GM12872 (cell line): ENCODE results near the gene SRSF7.

Experiments used
- TF ChIP-seq, protein P1 (sequence below): IDR thresholded peaks from 3 replicates; pipeline ENCODE4 v1.5.1; 2011; ENCODE audit warnings: low read depth, mild to moderate bottlenecking, low read length, moderate library complexity; ENCODE audit not compliant: insufficient read depth

The SRSF7 gene

DNA sequence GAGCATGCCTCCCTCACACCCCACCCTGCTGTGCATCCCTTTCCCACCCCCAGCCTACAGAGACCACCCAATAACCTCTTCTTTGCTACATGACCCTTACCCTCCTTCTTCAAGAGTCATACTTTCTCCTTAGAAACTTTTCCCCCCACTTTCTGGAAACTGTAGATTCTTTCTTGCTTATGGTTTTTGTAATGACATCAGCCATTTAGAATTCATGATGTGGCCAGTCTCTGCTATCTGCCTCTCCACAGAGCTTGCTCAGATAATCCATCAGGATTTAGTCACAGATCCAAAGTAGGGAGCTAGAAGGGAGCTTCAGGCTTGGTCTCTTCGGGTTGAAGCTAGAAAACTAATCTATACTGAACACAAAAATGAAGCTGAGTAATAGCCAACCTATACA, 48.7 kb downstream of the SRSF7 start:
- TF ChIP-seq, protein P1, sequence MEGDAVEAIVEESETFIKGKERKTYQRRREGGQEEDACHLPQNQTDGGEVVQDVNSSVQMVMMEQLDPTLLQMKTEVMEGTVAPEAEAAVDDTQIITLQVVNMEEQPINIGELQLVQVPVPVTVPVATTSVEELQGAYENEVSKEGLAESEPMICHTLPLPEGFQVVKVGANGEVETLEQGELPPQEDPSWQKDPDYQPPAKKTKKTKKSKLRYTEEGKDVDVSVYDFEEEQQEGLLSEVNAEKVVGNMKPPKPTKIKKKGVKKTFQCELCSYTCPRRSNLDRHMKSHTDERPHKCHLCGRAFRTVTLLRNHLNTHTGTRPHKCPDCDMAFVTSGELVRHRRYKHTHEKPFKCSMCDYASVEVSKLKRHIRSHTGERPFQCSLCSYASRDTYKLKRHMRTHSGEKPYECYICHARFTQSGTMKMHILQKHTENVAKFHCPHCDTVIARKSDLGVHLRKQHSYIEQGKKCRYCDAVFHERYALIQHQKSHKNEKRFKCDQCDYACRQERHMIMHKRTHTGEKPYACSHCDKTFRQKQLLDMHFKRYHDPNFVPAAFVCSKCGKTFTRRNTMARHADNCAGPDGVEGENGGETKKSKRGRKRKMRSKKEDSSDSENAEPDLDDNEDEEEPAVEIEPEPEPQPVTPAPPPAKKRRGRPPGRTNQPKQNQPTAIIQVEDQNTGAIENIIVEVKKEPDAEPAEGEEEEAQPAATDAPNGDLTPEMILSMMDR, result no peak

DNA sequence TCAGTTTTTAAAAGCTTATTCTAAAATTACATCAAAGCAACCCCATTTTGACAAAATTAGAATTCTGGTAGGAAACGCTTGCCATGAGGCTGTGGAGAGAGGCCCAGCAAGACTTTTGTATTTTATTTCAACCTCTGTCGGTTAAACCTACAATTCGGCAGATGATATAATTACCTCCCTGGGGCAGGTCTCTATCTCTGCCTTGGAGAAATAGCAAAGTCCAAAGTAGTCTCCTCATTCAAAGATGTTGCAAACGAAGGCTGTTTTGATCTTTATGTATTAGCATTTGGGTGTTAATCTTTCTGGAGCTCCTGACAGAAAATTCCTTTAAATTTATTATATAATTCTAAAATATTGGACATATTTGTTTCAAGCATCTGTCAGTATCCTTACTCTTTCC, 49.6 kb downstream of the SRSF7 start:
- TF ChIP-seq, protein P1, result no peak

DNA sequence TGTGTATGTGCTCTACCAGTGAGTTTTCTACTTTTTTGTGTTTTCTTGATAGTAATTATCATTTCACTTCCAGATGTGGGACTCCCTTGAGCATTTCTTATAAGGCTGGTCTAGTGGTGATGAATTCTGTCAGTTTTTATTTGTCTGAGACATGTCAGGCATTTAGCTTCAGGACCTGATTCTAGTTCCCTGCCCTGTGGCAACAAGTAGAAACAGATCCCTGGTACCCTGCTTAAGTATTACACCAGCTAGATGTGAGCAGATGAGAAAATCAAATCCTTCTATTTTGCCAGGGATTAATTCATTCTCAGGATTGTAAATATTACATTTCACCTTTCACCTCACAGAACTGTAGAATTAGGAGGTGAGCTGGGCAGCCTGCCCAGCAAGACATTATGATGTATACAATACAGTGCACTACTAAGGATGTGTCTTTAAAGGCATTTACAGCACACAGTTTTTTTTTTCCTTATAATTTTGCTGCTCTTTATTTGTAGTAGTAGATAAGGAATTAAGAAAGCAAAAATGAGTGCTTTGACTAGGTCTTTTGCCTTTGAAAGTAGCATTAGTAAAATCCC, 50.2 kb downstream of the SRSF7 start:
- TF ChIP-seq, protein P1, result no peak

DNA sequence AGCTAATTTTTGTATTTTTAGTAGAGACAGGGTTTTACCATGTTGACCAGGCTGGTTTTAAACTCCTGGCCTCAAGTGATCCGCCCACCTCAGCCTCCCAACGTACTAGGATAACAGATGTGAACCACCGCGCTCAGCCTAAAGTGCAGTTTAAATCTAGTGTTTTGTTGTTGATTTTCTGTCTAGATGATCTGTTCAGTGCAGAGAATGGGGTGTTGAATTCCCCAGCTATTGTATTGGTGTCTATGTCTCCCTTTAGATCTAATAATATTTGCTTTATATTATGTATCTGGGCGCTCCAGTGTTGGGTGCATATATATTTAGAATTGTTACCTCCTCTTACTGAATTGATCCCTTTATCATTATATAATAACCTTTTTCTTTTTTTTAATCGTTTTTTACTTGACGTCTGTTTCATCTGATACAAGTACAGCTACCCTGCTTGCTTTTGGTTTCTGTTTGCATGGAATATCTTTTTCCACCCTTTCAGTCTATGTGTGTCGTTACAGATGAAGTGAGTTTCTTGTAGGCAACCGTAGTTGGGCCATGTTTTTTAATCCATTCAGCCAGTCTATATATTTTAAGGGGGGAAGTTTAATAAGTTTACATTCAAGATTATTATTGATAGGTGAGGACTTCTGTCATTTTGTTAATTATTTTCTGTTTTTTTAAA, 50.9 kb downstream of the SRSF7 start:
- TF ChIP-seq, protein P1, result no peak

DNA sequence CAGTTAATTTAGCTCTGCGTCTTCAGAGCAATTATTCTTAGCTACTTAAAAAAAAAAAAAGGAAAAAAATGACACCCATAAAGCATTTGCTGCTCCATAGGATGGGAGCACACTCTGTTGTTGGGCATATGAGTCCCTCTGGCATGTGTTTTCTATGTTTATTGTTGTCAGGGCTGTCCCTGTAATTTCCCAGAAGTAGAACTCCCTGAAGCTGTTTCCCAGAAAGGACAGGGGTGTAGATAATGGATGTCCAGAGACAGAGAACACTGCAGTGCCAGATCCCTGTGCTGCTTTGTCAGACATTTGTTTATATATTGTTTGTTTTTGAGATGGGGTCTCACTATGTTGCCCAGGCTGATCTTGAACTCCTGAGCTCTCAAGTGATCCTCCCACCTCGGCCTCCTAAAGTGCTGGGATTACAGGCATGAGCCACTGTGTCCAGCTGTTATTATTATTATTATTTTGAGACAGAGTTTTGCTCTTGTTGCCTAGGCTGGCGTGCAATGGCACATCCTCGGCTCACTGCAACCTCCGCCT, 52.6 kb downstream of the SRSF7 start:
- TF ChIP-seq, protein P1, result no peak

DNA sequence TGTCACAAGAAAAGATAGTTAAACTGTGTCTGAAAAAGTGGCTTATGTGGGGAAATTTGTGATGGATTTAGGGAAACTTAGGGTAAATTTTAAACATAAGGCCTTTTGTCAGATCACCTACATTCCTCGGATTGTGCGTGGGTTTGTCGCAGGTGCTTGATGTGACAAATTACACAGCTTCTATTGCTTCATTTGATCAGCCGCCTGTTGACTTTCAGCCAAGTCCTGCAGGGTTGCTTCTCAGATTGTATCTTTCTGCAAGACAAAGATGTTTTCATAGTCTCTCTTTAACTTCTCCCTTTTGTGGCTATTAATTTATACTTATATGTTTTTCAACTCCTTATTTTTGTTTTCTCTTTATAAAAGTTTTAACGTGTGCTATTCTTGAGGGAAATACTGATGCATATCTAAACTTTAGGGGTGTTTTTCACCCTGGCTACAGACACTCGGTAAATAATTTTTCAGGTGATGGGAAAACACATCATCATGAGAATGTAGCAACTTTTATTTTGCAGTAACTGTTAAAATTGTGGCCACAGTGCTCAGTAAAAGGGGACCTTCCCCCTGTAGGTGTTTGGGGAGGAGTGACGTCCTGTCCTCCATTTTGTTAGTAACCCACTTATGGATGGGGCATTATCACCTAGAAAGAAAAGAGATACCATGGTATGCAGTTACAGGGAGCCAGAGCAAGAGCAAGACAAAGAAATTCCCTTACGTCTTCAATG, 53.9 kb downstream of the SRSF7 start:
- TF ChIP-seq, protein P1, result no peak
